Prostate gland (tissue), 2 donors: ENCODE data around the gene CEP72. TPM values are rescaled to one million over a fixed set of nuclear protein-coding genes. Genes with fewer than 3 reads are reported as not detected.
"Not testable (repeated sequence)": the region's sequence is repeated elsewhere in the genome, so short reads cannot be mapped to it uniquely, and the experiment has no call there.

ENCODE experiments used
- DNase-seq: peaks from one replicate; pipeline ENCODE4 v3.0.0-alpha.2; 2019; ENCODE audit warnings: low spot score
- H3K27ac ChIP-seq, 2 donors: fragments of 200-600 bp; sonication (generic); 2 replicates each; pipeline ENCODE4 v1.5.1; 2017 to 2019
- H3K27me3 ChIP-seq: fragments of 200-600 bp; sonication (generic); replicated peaks from 2 replicates; pipeline ENCODE4 v1.5.1; 2019; ENCODE audit not compliant: insufficient read depth
- H3K36me3 ChIP-seq, 2 donors: fragments of 200-600 bp; sonication (generic); 1 replicate in 1 of 2; 2 replicates in 1 of 2; pipeline versions ENCODE4 v1.5.1 to v1.8.1; 2017 to 2019
- H3K4me1 ChIP-seq: fragments of 200-600 bp; sonication (generic); replicated peaks from 2 replicates; pipeline ENCODE4 v1.5.1; 2019
- H3K4me3 ChIP-seq, 2 donors: fragments of 200-600 bp; sonication (generic); 2 replicates each; pipeline ENCODE4 v1.5.1; 2017 to 2019
- H3K9me3 ChIP-seq: fragments of 200-600 bp; sonication (generic); 2 replicates; pipeline ENCODE4 v1.5.1; 2017
- CTCF ChIP-seq, 4 experiments: fragments of 200-600 bp in 2 of 4; fragments of 450-650 bp in 2 of 4; sonication (generic) in 2 of 4; IDR thresholded peaks; 1 replicate in 3 of 4; 2 replicates in 1 of 4; pipeline ENCODE4 v1.5.1; 2016 to 2019; ENCODE audit warnings: antibody characterized with exemption in 4 of 4, mild to moderate bottlenecking in 2 of 4, moderate library complexity in 2 of 4
- POLR2A ChIP-seq: fragments of 450-650 bp; IDR thresholded peaks from one replicate; pipeline ENCODE4 v1.6.1; 2016; ENCODE audit warnings: antibody characterized with exemption, mild to moderate bottlenecking
- POLR2AphosphoS5 ChIP-seq: sonication (generic); formaldehyde crosslinking; IDR thresholded peaks from one replicate; pipeline ENCODE4 v1.6.1; 2017; ENCODE audit warnings: antibody characterized with exemption
- WGBS: methylation state at CpG from one replicate; pipeline ENCODE4 v1.1.5; 2018; 5-methylcytosine and 5-hydroxymethylcytosine counted together
- intact Hi-C: fragments of 100-400 bp; cut with DNase I; formaldehyde crosslinking; loops from one replicate; pipeline ENCODE4 v1.14.2; 2022
- total RNA-seq, 2 donors: library from RNA; depleted of rRNA; stranded (reverse); fragments of >200 nt; gene quantifications; one replicate each; pipeline ENCODE4 v1.1.0, GENCODE V29; 2016

Gene CEP72
- total RNA-seq, 2 donors from 2014 or later, result 6.4 to 12.8 TPM

DNA sequence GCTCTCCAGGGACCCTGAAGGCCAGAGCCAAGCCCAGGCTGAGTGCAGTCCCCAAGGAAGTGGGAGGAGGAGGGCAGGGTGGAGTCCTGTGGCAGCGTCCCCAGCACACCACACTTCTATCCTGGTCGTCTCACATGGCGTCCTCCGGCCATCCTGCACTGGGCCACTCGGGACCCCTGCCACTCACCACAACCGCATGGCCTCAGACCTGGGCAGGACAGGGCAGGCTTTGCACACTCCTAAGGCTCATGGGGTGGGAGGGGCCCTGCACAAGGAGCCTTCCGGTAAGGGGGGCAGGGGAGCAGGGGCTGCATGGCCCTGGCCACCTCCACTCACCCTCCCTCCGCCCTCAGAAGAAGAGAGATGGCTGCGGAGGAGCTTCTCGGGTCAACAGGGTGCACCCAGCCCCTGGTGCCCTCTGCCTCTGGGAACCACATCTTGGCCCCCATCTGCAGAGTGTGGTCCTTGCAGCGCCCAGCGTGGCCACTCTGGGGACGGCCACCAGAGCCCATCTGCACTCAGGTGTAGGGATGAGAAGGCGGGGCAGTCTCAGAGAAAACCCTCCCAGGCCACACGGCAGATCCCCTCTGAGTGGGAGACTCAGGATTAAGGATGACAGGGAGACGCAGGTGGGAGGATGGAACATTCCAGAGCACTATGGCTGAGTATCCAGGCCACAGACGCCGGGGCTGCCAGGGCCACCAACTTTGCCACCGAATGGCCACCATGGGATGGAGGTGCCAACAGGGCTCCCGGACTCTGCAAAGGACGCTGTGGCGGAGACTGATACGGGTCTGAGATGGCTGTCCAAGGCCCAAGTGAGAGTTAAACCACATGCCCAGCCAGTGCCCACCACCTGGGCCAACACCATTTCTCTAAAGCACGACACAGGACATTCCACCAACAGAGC is 73.4 kb downstream of the CEP72 start:
- TF ChIP-seq CTCF (IDR thresholded peaks at IDR 0.05) (no peak), POLR2AphosphoS5 (no peak), POLR2A (no peak)
- no peak for DNase-seq
- no peaks in the 10 kb centered on the region for H3K4me1 ChIP-seq
- no peaks in the 10 kb centered on the region for H3K27me3 ChIP-seq
- intact Hi-C loops, result no loop called here
- H3K9me3 ChIP-seq, result no peaks in the 10 kb centered on the region
- WGBS, result 87% methylated on average over 24 of the region's 24 CpGs
- no peaks in the 10 kb centered on the region for H3K36me3 ChIP-seq
- H3K4me3 ChIP-seq, result no peak overlapping the region
- H3K27ac ChIP-seq, result no peak overlapping the region

GRCh38 chr5:686172-686523 is 74.0 kb downstream of the CEP72 start:
- H3K27ac ChIP-seq, H3K36me3 ChIP-seq, H3K27me3 ChIP-seq, H3K4me3 ChIP-seq, H3K9me3 ChIP-seq, intact Hi-C loops, DNase-seq, H3K4me1 ChIP-seq: not testable (repeated sequence)
- WGBS, result 84% methylated on average over 12 of the region's 12 CpGs

DNA sequence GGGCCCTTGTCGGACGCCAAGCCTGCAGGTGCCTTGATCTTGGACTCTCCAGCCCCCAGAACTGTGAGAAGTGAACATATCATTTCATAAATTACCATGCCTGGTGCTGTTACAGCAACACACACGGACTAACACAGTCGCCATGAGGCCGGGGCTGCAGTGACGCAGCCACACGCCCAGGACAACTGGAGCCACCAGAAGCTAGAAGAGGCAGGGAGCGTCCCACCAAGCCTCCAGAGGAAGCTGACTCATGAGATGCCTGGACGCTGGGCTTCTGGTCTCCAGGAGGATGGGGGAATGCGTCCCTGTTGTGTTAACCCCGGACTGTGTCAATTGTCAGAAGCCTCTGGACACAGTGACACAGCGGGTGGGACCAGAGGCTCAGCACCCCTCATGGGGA is 74.8 kb downstream of the CEP72 start:
- H3K4me3 ChIP-seq, H3K36me3 ChIP-seq, H3K27ac ChIP-seq, H3K4me1 ChIP-seq, H3K9me3 ChIP-seq, DNase-seq, H3K27me3 ChIP-seq, intact Hi-C loops: not testable (repeated sequence)
- 91% methylated on average over 11 of the region's 12 CpGs for WGBS

DNA sequence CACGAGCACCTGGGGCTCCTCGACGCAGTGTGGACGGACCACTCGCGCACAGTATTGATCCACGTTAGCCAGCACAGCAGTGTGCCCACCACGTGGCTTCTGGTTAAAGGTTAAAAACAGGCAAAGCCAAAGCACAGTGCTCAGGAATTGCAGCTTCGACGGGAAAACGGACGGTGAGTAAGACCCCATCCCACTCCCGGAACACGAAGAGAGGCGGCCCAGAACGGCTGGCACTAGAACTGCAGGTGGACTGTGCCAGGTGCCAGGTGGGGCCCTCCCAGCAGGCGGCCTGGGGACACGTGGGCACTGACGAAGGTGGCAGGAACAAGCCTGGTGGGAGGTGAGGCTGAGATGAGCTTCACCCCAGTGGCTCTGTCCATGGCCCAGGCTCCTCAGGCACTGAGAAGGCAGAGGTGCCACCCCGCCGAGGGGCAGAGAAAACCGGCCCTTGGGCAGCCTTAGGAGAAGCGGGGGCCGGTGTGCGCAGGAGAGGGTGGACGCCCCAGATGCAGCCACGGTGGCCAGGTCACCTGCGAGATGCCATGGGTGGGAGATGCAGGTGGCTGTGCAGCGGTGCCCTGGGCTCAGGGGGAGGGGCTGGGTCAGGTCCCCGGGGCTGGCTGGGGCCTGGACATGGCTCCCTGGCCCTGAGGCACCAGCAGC is 76.3 kb downstream of the CEP72 start:
- intact Hi-C loops, H3K27me3 ChIP-seq, H3K4me3 ChIP-seq, DNase-seq, H3K27ac ChIP-seq, H3K4me1 ChIP-seq, H3K36me3 ChIP-seq, H3K9me3 ChIP-seq: not testable (repeated sequence)
- WGBS, result 90% methylated on average over 19 of the region's 30 CpGs

DNA sequence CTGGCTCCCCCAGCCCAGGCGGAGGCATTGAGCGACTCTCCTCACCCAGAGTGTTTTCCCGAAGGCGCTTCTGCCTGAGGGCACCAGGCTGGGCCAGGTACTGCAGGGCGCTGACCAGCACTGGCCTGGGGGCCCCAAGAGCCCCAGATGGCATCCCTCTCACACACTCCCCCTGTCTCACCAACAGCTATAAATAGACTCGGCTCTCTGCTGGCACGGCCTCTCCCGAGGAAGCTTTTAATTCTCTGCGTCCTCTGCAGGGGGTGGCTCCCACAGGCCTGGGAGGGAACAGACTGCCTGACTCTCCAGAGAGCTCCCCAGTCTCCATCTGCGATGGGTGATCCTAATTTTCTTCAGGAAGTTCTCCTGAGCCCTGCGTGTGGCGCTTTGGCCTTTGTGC is 78.2 kb downstream of the CEP72 start:
- not testable (repeated sequence) for H3K27ac ChIP-seq, H3K4me1 ChIP-seq

DNA sequence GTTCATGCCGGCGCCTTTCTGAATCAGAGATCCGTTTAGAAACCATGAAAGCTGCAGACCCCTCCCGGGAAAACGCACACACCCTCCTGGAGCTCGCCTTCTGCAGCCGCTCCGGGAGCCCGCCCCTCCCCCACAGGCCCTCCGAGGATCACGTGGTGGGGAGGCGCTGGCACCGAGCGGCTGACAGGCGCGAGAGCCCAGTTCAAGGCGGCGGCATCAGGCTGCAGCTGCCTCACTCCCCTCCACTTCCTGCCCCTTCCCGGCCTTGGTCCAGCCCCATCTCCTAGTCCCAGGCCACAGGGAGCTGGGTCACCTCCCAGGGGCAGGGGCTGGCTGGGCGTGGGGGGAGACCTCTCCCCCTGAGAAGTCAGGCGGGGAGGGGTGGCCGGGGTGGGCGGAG is 78.9 kb downstream of the CEP72 start:
- intact Hi-C loops, H3K27ac ChIP-seq: not testable (repeated sequence)
- no CpG with 5 or more reads among the region's 23 CpGs for WGBS

More for the DNA sequence above, 78.2 kb downstream of the CEP72 start:
- H3K9me3 ChIP-seq, intact Hi-C loops, H3K27me3 ChIP-seq, H3K4me3 ChIP-seq, H3K36me3 ChIP-seq, DNase-seq: not testable (repeated sequence)
- WGBS, result no CpG with 5 or more reads among the region's 12 CpGs

DNA sequence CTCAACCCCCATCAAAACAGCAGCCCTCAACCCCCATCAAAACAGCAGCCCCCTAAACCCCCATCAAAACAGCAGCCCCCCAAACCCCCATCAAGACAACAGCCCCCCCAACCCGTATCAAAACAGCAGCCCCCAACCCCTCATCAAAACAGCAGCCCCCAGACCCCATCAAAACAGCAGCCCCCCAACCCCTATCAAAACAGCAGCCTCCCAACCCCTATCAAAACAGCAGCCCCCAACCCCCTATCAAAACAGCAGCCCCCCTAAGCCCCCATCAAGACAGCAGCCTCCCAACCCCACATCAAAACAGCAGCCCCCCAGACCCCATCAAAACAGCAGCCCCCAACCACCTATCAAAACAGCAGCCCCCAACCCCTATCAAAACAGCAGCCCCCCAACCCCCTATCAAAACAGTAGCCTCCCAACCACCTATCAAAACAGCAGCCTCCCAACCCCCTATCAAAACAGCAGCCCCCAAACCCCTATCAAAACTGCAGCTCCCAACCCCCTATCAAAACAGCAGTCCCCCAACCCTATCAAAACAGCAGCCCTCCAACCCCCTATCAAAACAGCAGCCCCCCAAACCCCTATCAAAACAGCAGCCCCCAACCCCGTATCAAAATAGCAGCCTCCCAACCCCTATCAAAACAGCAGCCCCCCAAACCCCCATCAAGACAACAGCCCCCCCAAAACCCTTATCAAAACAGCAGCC is 79.8 kb downstream of the CEP72 start:
- peak overlapping the region in 1 of 2 donors; percentile 45 for H3K4me3 ChIP-seq

More for the DNA sequence above, 78.9 kb downstream of the CEP72 start:
- not testable (repeated sequence) for DNase-seq, H3K4me3 ChIP-seq, H3K9me3 ChIP-seq, H3K4me1 ChIP-seq, H3K36me3 ChIP-seq, H3K27me3 ChIP-seq

GRCh38 chr5:692529-693041 is 80.4 kb downstream of the CEP72 start:
- DNase-seq, H3K27me3 ChIP-seq, H3K36me3 ChIP-seq, H3K9me3 ChIP-seq, H3K4me1 ChIP-seq, H3K27ac ChIP-seq, intact Hi-C loops: not testable (repeated sequence)
- WGBS, result under 1% methylated on average over 40 of the region's 41 CpGs
- peak overlapping the region; percentile 33 to 45 for H3K4me3 ChIP-seq

More for the DNA sequence above, 79.8 kb downstream of the CEP72 start:
- H3K36me3 ChIP-seq, result no peaks in the 10 kb centered on the region
- no peak for DNase-seq
- TF ChIP-seq POLR2A (no peak), POLR2AphosphoS5 (no peak), CTCF (IDR thresholded peaks at IDR 0.05) (no peak)
- H3K27ac ChIP-seq, result no peak overlapping the region
- intact Hi-C loops, result no loop called here
- no peaks in the 10 kb centered on the region for H3K27me3 ChIP-seq
- 17% methylated on average over 2 of the region's 2 CpGs for WGBS
- H3K4me1 ChIP-seq, result no peaks in the 10 kb centered on the region
- H3K9me3 ChIP-seq, result no peaks in the 10 kb centered on the region
